Stomach (tissue), 4 donors: ENCODE data around the gene AXL.

Experiments
- CTCF ChIP-seq, 7 experiments: fragments of 450-650 bp in 4 of 7; fragments of 200-600 bp in 3 of 7; sonication (generic) in 3 of 7; IDR thresholded peaks; one replicate each; pipeline ENCODE4 v1.5.1; 2016 to 2019; ENCODE audit warnings: antibody characterized with exemption in 7 of 7, control low read depth in 2 of 7, mild to moderate bottlenecking in 1 of 7
- POLR2A ChIP-seq, 4 donors: fragments of 450-650 bp; IDR thresholded peaks; one replicate each; pipeline ENCODE4 v1.6.1; 2016; ENCODE audit warnings: antibody characterized with exemption in 4 of 4, control low read depth in 2 of 4, mild to moderate bottlenecking in 1 of 4, moderate library complexity in 1 of 4

DNA sequence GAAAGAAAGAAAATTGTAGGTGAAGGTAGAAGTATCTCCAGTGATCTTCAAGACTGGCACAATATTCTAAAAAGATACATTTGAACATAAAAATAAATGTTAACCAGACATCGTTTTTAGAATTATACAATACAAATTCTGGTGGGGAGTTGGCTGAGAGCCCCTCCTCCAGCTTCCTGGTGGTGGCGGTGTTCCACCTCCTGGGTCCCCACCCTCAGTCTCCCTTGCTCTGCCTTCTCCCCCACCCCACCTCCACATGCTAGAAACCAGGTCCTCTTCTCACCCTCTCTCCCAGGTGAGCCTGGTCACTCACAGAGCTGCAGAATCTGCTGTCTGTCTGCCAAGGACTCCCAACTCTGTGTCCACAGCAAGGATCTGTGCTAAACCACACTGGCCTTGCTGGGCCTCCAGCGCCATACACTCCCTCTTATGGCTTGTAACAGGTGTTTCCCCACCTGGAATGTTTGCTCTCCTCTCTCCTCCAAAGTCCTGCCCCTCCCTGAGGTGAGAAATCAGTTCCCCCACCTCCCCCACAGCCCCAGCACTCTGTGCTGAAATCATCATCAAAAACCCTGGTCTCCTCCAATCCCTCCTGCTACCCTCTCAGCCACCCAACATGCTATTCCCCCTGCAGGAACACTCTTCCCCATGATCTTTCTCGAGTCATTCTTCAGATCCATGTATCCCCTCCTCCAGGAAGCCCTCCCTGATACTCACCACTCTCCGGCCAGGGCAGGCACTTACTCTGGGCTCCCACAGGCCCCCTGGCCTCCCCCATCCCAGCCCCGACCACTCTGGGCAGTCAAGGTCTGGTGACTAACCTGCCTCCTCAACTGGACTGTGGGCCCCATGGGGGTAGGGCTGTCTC lies 46.5 kb upstream of the AXL start:
- TF ChIP-seq CTCF (IDR thresholded peaks at IDR 0.05) (no peak), POLR2A (IDR thresholded peaks at IDR 0.05) (no peak)
